ENCODE results near the gene SLC25A31. TPM values are rescaled to one million over a fixed set of nuclear protein-coding genes. Genes with fewer than 3 reads are reported as not detected.

Gene SLC25A31
- total RNA-seq, 4 donors from 2014 or later, result not detected

DNA sequence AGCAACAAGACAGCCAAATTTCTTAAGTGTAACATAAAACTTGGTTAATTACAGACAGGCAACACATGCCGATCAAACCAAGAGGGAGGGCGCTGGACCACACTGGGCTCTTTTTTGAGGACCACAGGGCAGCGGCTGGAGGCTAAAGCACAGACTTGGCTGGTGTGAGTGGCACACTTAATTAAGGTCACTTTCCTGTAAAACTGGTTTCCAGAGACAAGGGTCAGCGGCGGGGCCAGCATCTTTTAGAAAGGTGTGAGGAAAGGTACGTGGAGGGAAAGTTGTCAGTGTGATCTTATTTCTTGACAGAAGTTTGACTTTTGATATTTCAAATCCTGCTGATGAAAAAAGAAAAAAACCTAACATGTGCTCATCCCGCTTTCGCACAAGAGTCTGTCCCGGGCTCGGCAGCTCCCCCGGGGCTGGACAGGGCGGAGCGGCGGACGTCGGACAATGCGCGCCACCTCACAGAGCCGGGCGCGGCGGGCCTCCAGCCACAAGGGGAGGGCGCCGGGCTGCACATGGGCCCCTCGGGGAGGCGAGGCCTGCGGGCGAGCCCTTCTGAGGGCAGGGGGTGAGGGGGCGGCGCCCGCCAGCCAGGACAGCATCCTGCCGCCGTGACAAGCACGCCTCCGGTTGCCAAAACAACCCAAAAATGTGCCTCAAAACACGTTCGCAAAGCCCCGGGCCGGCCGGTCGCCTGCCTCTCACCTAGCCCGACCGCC is 51.3 kb downstream of the SLC25A31 start:
- no peaks in the 10 kb centered on the region for H3K9me3 ChIP-seq
- H3K36me3 ChIP-seq, result no peaks in the 10 kb centered on the region
- peaks cover 0 to 14% (median 1%) of the 10 kb centered on the region in 4 donors for H3K4me1 ChIP-seq
- intact Hi-C loops (cut with DNase I; ENCODE audit: low total_unique reads), result no loop called here
- peak overlapping the region; percentile 51 to 86 (median 80) for H3K27ac ChIP-seq
- peak overlapping the region; percentile 45 to 79 (median 63) for H3K4me3 ChIP-seq
- WGBS, 2 donors (ENCODE audit: low coverage in 1 of 2), result 10 to 49% methylated on average over 8 to 43 of the region's 43 CpGs
- H3K27me3 ChIP-seq, result peaks cover 12% of the 10 kb centered on the region
- in situ Hi-C loops (cut with MboI; ENCODE audit: low pct_ligation_motif_present in 1 of 4, low pct_unique_long_range_greater_than_20kb in 1 of 4, low sequenced_read_pairs in 3 of 4), result no loop called here
- peak; percentile 49 for DNase-seq
- TF ChIP-seq POLR2A (IDR thresholded peaks at IDR 0.05), result no peak
- no peak for TF ChIP-seq POLR2AphosphoS5 (IDR thresholded peaks at IDR 0.05)
- no peak for TF ChIP-seq EP300 (IDR thresholded peaks at IDR 0.05; ENCODE audit: low read depth)
- TF ChIP-seq, protein P1, sequence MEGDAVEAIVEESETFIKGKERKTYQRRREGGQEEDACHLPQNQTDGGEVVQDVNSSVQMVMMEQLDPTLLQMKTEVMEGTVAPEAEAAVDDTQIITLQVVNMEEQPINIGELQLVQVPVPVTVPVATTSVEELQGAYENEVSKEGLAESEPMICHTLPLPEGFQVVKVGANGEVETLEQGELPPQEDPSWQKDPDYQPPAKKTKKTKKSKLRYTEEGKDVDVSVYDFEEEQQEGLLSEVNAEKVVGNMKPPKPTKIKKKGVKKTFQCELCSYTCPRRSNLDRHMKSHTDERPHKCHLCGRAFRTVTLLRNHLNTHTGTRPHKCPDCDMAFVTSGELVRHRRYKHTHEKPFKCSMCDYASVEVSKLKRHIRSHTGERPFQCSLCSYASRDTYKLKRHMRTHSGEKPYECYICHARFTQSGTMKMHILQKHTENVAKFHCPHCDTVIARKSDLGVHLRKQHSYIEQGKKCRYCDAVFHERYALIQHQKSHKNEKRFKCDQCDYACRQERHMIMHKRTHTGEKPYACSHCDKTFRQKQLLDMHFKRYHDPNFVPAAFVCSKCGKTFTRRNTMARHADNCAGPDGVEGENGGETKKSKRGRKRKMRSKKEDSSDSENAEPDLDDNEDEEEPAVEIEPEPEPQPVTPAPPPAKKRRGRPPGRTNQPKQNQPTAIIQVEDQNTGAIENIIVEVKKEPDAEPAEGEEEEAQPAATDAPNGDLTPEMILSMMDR (IDR thresholded peaks at IDR 0.05), result no peak

DNA sequence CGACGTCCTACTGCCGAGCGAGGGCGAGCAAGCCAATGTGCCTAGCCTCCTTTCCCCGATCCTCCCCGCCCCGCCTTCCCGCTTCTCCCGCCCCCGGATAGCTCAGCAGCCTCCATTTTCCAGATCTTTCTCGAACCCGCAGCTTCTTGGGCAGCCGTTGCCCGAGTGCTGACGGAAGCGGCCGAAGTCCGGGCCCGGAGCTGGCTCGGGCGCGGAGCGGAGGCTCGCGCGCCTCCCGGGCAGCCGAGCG is 51.8 kb downstream of the SLC25A31 start:
- no peak for TF ChIP-seq POLR2AphosphoS5 (IDR thresholded peaks at IDR 0.05)
- TF ChIP-seq POLR2A (IDR thresholded peaks at IDR 0.05), result no peak
- TF ChIP-seq, protein P1 (IDR thresholded peaks at IDR 0.05), result no peak
- TF ChIP-seq EP300 (IDR thresholded peaks at IDR 0.05; ENCODE audit: low read depth), result no peak
- DNase-seq, result peak; percentile 87
- peak overlapping the region; percentile 45 to 79 (median 63) for H3K4me3 ChIP-seq
- peaks cover 0 to 14% (median 1%) of the 10 kb centered on the region in 4 donors for H3K4me1 ChIP-seq
- intact Hi-C loops (cut with DNase I; ENCODE audit: low total_unique reads), result no loop called here
- peak overlapping the region; percentile 51 to 86 (median 80) for H3K27ac ChIP-seq
- in situ Hi-C loops (cut with MboI; ENCODE audit: low pct_ligation_motif_present in 1 of 4, low pct_unique_long_range_greater_than_20kb in 1 of 4, low sequenced_read_pairs in 3 of 4), result no loop called here
- no peaks in the 10 kb centered on the region for H3K36me3 ChIP-seq
- WGBS, 2 donors (ENCODE audit: low coverage in 1 of 2), result 1% methylated on average over 30 of the region's 30 CpGs; no CpG with 5 or more reads in 1 of the 2 donors
- no peaks in the 10 kb centered on the region for H3K9me3 ChIP-seq
- H3K27me3 ChIP-seq, result peaks cover 12% of the 10 kb centered on the region

DNA sequence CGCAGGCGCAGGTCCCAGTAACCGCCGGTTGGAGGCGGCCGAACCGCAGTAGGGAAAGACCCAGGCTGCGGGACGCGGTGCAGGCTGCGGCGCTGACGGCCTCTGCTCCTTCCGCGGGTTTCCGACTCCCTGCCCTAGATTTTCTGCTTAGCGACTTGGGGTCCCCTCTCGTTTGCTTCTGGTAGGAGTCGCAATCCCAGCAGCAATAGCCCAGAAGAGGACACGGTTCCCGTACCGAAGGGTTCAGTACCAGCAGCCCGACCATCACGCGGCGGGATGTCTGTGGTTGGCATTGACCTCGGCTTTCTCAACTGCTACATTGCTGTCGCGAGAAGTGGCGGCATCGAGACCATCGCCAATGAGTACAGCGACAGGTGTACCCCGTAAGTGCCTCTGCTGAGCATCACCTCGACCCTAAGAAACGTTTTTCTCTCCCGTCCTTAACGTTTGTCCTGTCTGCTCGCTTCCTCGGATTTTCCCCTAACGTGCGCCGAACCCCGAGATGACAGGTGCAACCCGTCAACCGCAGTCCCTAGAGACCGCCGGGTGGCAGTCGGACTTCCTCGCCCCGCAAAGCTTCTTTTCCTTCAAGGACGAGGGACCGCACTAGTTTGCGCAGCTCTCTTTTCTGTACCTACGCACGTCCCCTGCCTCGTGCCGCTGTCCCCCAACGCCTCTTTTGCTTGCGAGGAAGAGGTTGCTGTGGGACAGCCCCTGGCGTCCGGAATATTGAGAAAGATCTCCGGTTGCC is 52.2 kb downstream of the SLC25A31 start, which contains the start of gene HSPA4L:
TSS of gene HSPA4L (plus strand) at position 48 of the 751 bp plus-strand sequence. CDS start at position 277, 229 bp downstream.
- Histone ChIP-seq H3K36me3 (no peaks in the 10 kb centered on the region), H3K27me3 (peaks cover 12% of the 10 kb centered on the region), H3K4me1 (peaks cover 0 to 14% (median 1%) of the 10 kb centered on the region in 4 donors), H3K4me3 (peak within 1 kb of the TSS; percentile 45 to 79 (median 63)), H3K27ac (peak within 1 kb of the TSS; percentile 51 to 86 (median 80)), H3K9me3 (no peaks in the 10 kb centered on the region)
- TF ChIP-seq POLR2A (IDR thresholded peaks at IDR 0.05) (peak; percentile 79), EP300 (IDR thresholded peaks at IDR 0.05; ENCODE audit: low read depth) (no peak), POLR2AphosphoS5 (IDR thresholded peaks at IDR 0.05) (peak; percentile 87 to 90 (median 88))
- TF ChIP-seq, protein P1 (IDR thresholded peaks at IDR 0.05), result peak; percentile 18 to 61 (median 40)
- intact Hi-C loops (cut with DNase I; ENCODE audit: low total_unique reads), result no loop called here
- 0% methylated on average over 63 of the region's 63 CpGs; no CpG with 5 or more reads in 1 of the 2 donors for WGBS, 2 donors (ENCODE audit: low coverage in 1 of 2)
- DNase-seq, result peak; percentile 31
- in situ Hi-C loops (cut with MboI; ENCODE audit: low pct_ligation_motif_present in 1 of 4, low pct_unique_long_range_greater_than_20kb in 1 of 4, low sequenced_read_pairs in 3 of 4), result no loop called here

DNA sequence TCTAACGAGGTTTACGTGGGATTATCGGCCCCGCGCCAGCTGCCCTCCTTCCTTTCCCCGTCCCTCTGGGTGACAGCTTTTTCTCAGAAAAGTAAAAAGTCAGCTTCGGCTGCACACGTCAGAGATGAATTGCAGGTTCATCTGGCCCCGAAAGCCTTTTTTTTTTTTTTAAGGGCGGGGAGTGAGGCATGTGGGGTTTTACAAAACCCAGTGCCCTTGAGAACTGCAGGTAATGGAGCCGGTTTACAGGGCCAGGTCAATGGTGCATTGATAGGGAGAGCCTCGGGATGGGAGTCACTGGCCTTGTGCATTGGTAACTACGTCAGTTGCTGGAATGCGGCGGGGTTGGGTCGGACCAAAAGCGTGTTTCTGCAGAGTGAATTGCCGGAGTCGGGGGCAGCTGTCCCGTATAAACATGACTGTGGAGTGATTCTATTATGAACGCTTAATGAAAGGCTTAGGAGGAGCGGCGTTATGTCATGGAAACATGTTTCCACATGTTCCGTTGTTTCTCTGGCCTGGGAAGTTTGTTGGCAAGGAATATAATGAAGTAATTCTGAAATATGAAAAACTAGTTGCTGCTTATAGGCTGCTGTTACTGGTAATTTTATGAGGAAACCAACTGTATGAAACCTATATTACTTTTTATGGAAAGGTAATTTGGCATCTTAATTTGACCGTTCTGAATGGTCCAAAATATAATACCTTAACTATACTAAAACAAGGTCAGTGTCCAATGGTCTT is 53.0 kb downstream of the SLC25A31 start:
- DNase-seq, result peak; percentile 65
- H3K27me3 ChIP-seq, result peaks cover 12% of the 10 kb centered on the region
- H3K27ac ChIP-seq, result peak overlapping the region; percentile 51 to 86 (median 80)
- intact Hi-C loops (cut with DNase I; ENCODE audit: low total_unique reads) (no loop called here), in situ Hi-C loops (cut with MboI; ENCODE audit: low pct_ligation_motif_present in 1 of 4, low pct_unique_long_range_greater_than_20kb in 1 of 4, low sequenced_read_pairs in 3 of 4) (no loop called here)
- H3K9me3 ChIP-seq, result no peaks in the 10 kb centered on the region
- H3K4me1 ChIP-seq, result peaks cover 0 to 14% (median 1%) of the 10 kb centered on the region in 4 donors
- H3K4me3 ChIP-seq, result peak overlapping the region; percentile 45 to 79 (median 63)
- TF ChIP-seq, protein P1 (IDR thresholded peaks at IDR 0.05), result no peak
- TF ChIP-seq POLR2AphosphoS5 (IDR thresholded peaks at IDR 0.05) (peak in 1 of 3 donors; percentile 49), POLR2A (IDR thresholded peaks at IDR 0.05) (no peak), EP300 (IDR thresholded peaks at IDR 0.05; ENCODE audit: low read depth) (no peak)
- WGBS, 2 donors (ENCODE audit: low coverage in 1 of 2), result 11 to 19% methylated on average over 10 to 25 of the region's 25 CpGs
- H3K36me3 ChIP-seq, result no peaks in the 10 kb centered on the region
